ENCODE results near the gene GMEB2.
A peak's percentile ranks its signal among the peaks of the same experiment; 100 is the strongest.
"Not testable (repeated sequence)": the region's sequence is repeated elsewhere in the genome, so short reads cannot be mapped to it uniquely, and the experiment has no call there.

GMEB2 gene

DNA sequence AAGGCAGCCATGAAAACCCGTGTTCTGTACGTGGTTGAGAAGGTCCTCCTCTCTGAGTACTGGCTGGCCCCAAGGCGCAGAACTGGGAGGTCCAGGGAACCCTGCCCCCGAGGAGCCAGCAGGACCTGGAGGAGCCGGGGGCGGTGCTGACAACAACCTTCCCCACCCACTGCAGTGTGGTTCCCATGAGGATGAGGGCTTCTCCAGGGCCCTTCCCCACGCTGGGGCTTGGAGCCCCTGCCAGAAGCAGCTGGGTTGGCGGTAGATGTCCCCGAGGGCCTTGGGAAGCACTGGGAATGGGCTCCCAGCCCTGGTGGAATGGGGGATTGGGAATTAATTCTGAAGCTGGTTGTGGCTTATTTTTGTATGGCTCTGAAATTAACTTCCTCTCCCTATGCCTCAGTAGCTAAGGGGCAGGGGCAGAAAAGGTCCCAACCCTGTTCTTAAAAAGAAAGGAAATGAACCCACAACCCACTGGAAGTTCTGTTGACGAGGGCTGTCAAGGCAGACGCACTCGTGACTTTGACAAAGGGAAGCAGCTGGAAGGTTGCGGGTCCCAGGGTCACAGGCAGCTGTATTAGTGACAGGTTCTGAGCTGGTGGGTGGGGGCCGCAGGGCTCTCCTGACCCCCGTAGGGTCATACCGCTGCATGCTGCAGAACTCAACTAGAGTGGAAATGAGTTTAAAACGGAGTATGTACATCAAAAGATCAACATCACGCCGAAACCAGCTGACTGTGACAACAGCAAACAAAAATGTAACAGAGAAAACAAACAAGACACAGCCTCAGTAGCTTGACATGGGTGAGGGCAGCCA, 38.9 kb downstream of the GMEB2 start:
- DNase-seq: no peak

DNA sequence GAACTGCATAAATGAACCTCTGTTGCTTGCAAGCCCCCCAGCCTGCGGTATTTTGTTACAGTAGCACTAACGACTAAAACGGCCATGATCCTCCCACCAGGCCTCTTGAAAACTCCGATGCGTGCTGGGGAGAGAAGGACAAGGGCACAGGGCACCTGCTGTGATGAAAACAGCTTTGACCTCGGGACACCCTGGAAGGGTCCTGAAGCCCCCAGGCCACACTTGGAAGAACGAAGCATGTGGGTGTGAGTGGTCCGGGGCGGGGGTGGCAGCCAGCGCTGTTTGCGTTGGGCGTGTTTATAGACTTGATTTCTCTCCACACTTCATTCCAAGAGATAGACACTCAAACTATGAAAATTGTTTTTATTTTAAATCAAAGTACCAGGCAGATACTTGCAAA, 39.6 kb downstream of the GMEB2 start:
- DNase-seq: no peak

- no peak for DNase-seq
Observed at GRCh38 chr20:63586797-63587196, 40.1 kb downstream of the GMEB2 start.

- DNase-seq: no peak
Observed at GRCh38 chr20:63585616-63586565, 41.0 kb downstream of the GMEB2 start.

DNA sequence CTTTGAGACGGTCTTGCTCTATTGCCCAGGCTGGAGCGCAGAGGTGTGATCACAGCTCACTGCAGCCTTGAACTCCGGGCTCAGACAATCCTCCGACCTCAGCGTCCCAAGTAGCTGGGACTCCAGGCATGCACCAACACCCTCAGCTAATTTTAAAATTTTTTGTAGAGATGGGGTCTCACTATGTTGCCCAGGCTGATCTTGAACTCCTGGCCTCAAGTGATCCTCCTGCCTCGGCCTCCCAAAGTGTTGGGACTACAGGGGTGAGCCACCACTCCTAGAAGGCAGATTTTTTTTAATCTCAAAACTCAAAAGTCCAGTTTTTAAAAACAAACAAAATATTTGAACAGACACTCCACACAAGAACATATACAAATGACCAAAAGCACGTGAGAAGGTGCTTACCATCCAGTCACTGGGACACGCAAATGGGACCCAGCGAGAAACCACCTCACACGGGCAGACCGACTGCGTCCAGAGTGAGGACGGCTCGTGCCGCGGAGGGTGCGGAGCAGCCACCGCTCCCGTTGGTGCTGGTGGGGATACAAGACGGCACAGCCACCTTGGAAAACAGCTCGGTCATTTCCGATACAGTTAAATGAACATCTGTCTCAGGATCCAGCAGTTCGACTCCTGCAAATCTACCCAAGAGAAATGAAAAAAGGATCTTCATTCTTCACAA, 44.4 kb downstream of the GMEB2 start:
- no peak for DNase-seq

DNA sequence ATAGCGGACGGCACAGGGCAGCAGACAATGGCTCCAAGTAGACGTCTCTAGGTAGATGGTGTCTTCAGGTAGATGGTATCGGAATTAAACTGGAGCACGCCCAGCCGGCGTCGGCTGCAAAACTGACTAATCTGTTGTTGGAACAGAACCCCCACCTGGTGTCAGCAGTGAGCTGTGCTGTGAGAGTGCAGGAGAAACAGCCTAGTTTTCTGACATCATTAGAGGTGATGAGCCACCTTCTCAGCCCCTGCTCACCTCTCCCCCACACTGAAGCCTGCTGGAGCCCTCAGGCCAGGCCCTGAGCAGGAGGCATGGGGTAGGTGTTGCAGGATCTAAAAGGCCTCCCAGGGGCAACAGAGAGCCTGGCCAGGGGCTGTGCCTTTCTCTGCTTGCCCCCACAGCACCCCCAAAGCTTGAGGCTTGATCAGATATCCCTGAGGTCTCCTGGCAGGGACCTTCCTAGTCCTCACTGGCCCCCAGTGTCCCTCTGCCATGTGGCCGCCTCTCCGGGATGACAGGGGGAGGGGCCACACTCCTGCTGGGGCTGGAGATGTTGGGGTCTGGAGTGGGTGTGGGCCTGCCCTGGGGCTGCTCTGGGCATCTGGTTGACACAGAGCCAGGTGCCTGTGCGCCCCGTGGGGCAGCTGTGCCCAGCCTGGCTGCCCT, 46.0 kb downstream of the GMEB2 start:
- peak in 4 of 5 experiments; percentile 48 to 74 (median 59) for DNase-seq

DNA sequence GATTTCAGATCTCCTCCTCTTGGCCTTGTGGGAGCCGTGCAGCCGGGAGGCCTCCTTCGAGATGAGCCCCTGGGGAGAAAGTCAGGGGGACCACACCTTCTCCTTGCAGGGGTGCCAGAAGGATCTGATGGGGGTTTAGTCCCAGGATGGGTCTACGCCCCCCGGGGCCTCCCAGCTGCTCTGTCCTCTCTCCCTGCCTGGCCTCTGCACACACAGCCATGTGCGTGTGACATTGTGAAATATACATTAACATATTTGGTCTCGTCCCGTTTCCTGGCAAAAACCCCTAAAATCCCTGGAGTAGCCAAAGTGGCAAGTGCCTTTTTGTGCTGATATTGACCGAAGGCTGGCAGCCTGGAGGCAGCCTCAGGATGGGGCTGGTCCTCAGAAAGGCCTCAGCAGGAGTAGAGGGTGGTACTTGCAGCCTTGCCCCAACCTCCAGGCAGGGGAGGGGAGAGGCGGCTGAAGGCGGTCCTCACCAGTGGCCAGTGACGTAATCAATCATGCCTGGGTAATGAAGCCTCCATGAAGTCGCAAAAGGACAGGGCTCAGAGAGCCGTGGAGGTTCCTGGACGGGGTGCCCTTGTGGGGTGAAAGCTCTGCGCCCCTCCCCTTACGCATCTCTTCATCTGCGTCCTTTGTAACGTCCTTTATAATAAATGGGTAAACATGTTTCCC, 47.7 kb downstream of the GMEB2 start:
- DNase-seq: no peak

DNA sequence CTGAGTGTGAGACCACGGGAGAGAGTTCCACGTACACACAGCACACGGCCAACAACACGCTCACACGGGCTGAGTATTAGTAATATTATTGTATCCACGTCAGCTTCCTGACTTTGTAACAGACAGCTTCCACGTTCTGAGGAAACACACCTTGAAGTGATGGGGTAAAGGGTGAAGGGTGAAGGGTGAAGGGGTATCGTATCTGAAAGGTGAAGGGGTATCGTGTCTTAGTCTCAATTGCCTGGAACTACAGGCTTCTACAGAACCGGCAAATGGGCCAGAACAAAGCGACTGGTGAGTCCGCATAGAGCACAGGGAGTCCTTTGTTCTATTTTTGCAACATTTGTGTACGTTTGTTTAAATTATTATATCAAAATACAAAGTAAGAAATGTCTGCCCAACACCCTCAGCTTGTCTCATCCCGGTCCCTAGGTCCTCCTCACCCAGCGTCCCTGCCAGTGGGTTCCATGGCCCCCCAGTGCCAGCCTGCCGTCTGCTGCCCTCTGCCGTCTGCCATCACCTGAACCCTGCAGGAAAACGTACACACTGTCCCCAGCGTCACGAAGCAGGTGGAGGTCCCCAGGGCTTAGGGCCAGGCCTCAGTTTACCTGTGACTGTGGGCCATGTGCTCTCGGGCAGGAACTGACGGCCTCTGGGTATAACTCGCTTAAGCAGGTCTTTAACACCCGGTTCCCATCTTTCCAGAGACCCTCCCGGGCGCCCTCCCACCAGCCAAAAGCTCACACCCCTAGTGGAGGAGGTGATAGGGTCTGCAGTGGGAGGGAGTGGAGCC, 48.5 kb downstream of the GMEB2 start:
- no peak for DNase-seq

DNA sequence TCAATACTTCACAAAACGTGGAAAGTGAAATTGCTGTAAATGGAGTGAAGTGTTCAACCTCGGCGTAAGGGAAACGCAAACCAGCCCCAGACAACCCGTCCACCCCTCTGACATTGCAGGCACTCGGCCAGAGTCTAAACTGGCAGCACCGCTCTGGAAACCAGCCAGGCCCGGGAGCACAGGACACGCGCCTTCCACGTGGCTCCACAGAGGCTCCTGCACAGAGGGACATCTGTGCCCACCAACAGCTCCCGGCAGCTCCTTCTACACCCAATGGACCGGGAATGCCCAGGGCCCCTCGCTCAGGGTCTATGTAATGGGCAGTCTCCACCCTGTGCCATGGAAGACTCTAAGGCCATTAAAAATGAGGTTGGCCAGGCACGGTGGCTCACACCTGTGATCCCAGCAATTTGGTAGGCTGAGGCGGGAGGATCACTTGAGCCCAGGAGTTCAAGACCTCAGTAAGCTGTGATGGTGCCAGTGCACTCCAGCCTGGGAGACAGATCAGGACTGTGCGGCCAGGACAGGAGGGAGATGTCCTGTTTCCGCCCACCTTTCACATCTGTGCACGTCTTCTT, 49.5 kb downstream of the GMEB2 start:
- no peak for DNase-seq

GRCh38 chr20:63576311-63576710, 50.6 kb downstream of the GMEB2 start:
- no peak for DNase-seq

DNA sequence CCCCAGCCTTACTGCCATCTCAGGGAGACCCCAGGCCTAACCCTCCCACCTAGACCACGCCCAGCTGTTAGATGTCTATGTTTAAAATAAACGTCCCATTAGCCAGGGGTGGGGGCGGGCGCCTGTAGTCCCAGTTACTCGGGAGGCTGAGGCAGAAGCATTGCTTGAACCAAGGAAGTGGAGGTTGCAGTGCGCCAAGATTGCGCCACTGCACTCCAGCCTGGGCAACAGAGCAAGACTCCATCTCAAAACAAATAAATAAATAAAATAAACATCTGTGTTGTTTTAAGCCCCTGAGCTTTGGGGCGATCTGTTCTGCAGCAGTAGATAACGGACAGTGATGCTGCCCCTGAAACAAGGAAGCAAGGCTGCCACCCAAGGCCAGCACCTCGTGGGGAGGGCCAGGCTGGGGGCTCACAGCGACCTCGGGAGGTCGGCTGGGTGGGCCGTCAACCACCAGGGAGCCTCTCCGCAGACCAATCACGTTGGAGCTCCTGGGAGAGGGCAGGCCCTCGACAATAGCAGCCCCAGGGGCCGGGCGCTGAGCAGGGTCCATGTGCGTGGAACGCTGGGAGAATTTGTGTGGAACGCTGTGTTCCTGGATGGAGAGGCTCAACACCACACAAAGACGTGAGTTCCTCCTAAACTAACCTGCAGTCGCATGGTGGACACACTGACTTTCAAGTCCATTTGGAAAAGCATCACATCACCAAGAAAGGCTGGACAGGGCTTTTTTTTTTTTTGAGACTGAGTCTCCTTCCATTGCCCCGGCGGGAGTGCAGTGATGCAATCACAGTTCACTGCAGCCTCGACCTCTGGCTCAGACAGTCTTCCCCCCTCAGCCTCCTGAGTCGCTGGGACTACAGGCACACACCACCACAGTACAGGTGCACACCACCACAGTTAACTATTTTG, 51.8 kb downstream of the GMEB2 start:
- no peak for DNase-seq

GRCh38 chr20:63574156-63574828, 52.6 kb downstream of the GMEB2 start, which contains the start of gene HELZ2:
TSS of gene HELZ2 (minus strand) at chr20:63574239. CDS start at chr20:63572385, 1,854 bp downstream.
- peak; percentile 21 to 68 (median 49) for DNase-seq

- DNase-seq: no peak
Observed at GRCh38 chr20:63573647-63574131, 53.2 kb downstream of the GMEB2 start.

GRCh38 chr20:63572788-63573646, 53.9 kb downstream of the GMEB2 start:
- no peak for DNase-seq

- DNase-seq: no peak
Observed at GRCh38 chr20:63572071-63572787, 54.7 kb downstream of the GMEB2 start.

- not testable (repeated sequence) for DNase-seq
Observed at GRCh38 chr20:63571087-63571478, 55.8 kb downstream of the GMEB2 start.
